MM.1S (cell line): ENCODE measurements around the gene DAP.

ENCODE experiments used
- CTCF ChIP-seq: fragments of 300-600 bp; sonication (generic); IDR thresholded peaks from 2 replicates; pipeline ENCODE4 v1.5.1; 2016; ENCODE audit warnings: antibody characterized with exemption, low read length, mixed read lengths
- EZH2 ChIP-seq: fragments of 300-600 bp; sonication (generic); optimal IDR thresholded peaks from 2 replicates; pipeline ENCODE3; 2017; ENCODE audit warnings: low read depth, mild to moderate bottlenecking, antibody characterized with exemption, low read length, mixed read lengths
- EZH2phosphoT487 ChIP-seq: fragments of 300-600 bp; sonication (generic); IDR thresholded peaks from 2 replicates; pipeline ENCODE4 v1.6.1; 2018; ENCODE audit warnings: antibody characterized with exemption, low read length

- TF ChIP-seq CTCF (no peak), EZH2phosphoT487 (no peak), EZH2 (no peak)
These were observed 7.9 kb downstream of the DAP start for GRCh38 chr5:10753178-10753577.
